Measurements from ENCODE around the gene AARS2.
A peak's percentile ranks its signal among the peaks of the same experiment; 100 is the strongest.

Gene AARS2

GRCh38 chr6:44300292-44300823 is 12.8 kb downstream of the AARS2 start:
- DNase-seq (ENCODE audit: low spot score), result no peak

- DNase-seq (ENCODE audit: low spot score), result no peak
Measured at GRCh38 chr6:44298864-44299263, 14.3 kb downstream of the AARS2 start.

GRCh38 chr6:44298055-44298803 is 14.9 kb downstream of the AARS2 start:
- DNase-seq (ENCODE audit: low spot score), result no peak

- DNase-seq (ENCODE audit: low spot score), result peak; percentile 63
Measured at GRCh38 chr6:44297063-44298038, 15.8 kb downstream of the AARS2 start.

GRCh38 chr6:44294832-44295791 is 18.0 kb downstream of the AARS2 start:
- DNase-seq (ENCODE audit: low spot score), result no peak

- no peak for DNase-seq (ENCODE audit: low spot score)
Measured at GRCh38 chr6:44292661-44293365, 20.3 kb downstream of the AARS2 start.

GRCh38 chr6:44291841-44292240 is 21.3 kb downstream of the AARS2 start:
- no peak for DNase-seq (ENCODE audit: low spot score)

- DNase-seq (ENCODE audit: low spot score), result peak; percentile 56
Measured at GRCh38 chr6:44289726-44290260, 23.4 kb downstream of the AARS2 start.

GRCh38 chr6:44286747-44287146 is 26.4 kb downstream of the AARS2 start:
- DNase-seq (ENCODE audit: low spot score), result no peak

GRCh38 chr6:44286285-44286565 is 26.9 kb downstream of the AARS2 start:
- no peak for DNase-seq (ENCODE audit: low spot score)

GRCh38 chr6:44285552-44286284 is 27.4 kb downstream of the AARS2 start:
- DNase-seq (ENCODE audit: low spot score), result no peak

GRCh38 chr6:44284867-44285266 is 28.3 kb downstream of the AARS2 start:
- DNase-seq (ENCODE audit: low spot score), result no peak

GRCh38 chr6:44284121-44284520 is 29.0 kb downstream of the AARS2 start:
- DNase-seq (ENCODE audit: low spot score), result peak; percentile 70

- no peak for DNase-seq (ENCODE audit: low spot score)
Measured at GRCh38 chr6:44278774-44279697, 34.1 kb downstream of the AARS2 start.

GRCh38 chr6:44278315-44278714 is 34.8 kb downstream of the AARS2 start:
- DNase-seq (ENCODE audit: low spot score), result no peak

GRCh38 chr6:44277763-44278162 is 35.4 kb downstream of the AARS2 start:
- no peak for DNase-seq (ENCODE audit: low spot score)

GRCh38 chr6:44276667-44277640 is 36.2 kb downstream of the AARS2 start:
- no peak for DNase-seq (ENCODE audit: low spot score)
